Measurements from ENCODE around the gene TRNP1.

- TF ChIP-seq CTCF (optimal IDR thresholded peaks at IDR 0.05 in 1 of 3, IDR thresholded peaks at IDR 0.05 in 1 of 3, conservative IDR thresholded peaks at IDR 0.05 in 1 of 3; ENCODE audit: extremely low read depth in 1 of 3, insufficient read depth in 2 of 3, low read length in 3 of 3) (peak in 1 of 3 experiments; percentile 10), EZH2 (IDR thresholded peaks at IDR 0.05; ENCODE audit: low read length) (no peak)
Observed at GRCh38 chr1:26993237-26994019, at the start of gene TRNP1.

Data from keratinocyte (primary cell).